Stimulated activated CD8-positive, alpha-beta memory T cell treated with anti-CD3 and anti-CD28 coated beads, Interleukin-7, amount 100 ng/mL, for 1 hour (primary cell): Measurements from ENCODE around the gene C1QTNF5.

Source experiments
- DNase-seq, 2 donors: peaks; one replicate each; pipeline ENCODE4 v3.0.0-alpha.2; 2020; ENCODE audit warnings: low read depth in 2 of 2

Gene C1QTNF5

GRCh38 chr11:119295178-119295577 lies 45.5 kb downstream of the C1QTNF5 start:
- no peak for DNase-seq

GRCh38 chr11:119293461-119293860 lies 47.2 kb downstream of the C1QTNF5 start:
- DNase-seq = no peak

- no peak for DNase-seq
These were observed 49.7 kb downstream of the C1QTNF5 start for GRCh38 chr11:119290894-119291497.
